GM21528 (cell line): Measurements from ENCODE around the gene TSPAN32.
"Not testable (repeated sequence)": the region's sequence is repeated elsewhere in the genome, so short reads cannot be mapped to it uniquely, and the experiment has no call there.

Source experiments
- ATAC-seq: cut with Tn5 transposase; IDR thresholded peaks from one replicate; pipeline ENCODE4 v1.9.1; 2021; ENCODE audit warnings: mild to moderate bottlenecking, moderate library complexity; ENCODE audit not compliant: unreplicated experiment, low FRiP score

Gene TSPAN32

GRCh38 chr11:2330696-2331095 lies 28.9 kb downstream of the TSPAN32 start:
- ATAC-seq, result no peak

DNA sequence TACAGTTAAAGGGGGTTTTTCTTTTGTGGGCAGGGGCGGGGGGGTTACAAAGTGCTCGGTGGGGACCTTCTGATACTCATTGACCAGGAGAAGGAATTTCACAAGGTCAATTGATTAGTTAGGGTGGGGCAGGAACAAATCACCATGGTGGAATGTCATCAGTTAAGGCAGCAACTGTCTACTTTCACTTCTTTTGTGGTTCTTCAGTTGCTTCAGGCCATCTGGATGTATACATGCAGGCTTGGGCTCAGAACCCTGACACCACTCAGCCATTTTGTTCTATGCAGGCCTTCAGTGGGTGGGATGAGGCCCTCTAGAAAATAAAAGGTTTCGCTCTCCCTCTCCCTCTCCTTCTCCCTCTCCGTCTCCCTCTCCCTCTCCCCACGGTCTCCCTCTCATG lies 29.6 kb downstream of the TSPAN32 start:
- no peak for ATAC-seq

GRCh38 chr11:2332569-2332968 lies 30.8 kb downstream of the TSPAN32 start:
- ATAC-seq, result not testable (repeated sequence)

- not testable (repeated sequence) for ATAC-seq
These were observed 31.8 kb downstream of the TSPAN32 start for GRCh38 chr11:2333486-2334205.

- not testable (repeated sequence) for ATAC-seq
These were observed 33.5 kb downstream of the TSPAN32 start for GRCh38 chr11:2335286-2335685.

- ATAC-seq, result not testable (repeated sequence)
These were observed 36.9 kb downstream of the TSPAN32 start for GRCh38 chr11:2338760-2339159.

GRCh38 chr11:2342557-2342956 lies 40.7 kb downstream of the TSPAN32 start:
- no peak for ATAC-seq

DNA sequence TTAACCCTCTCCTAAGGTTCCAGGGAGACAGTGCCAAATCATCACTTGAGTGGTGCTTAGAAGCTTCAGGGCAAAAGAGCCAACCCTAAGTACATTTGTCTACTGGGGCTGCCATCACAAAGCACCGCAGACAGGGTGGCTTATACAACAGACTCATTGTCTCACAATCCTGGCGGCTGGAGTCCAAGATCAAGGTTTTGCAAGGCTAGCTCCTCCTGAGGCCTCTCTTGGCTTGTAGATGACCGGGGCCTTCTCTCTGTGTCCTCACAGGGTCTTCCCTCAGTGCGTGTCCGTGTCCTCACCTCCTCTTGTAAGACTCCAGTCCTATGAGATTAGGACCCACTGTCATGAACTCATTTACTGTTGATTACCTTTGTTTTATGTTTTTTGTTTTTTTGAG lies 41.2 kb downstream of the TSPAN32 start:
- ATAC-seq, result no peak

- ATAC-seq, result no peak
These were observed 41.7 kb downstream of the TSPAN32 start for GRCh38 chr11:2343502-2343901.

- no peak for ATAC-seq
These were observed 43.2 kb downstream of the TSPAN32 start for GRCh38 chr11:2345050-2345449.

GRCh38 chr11:2346014-2346413 lies 44.2 kb downstream of the TSPAN32 start:
- ATAC-seq, result no peak

GRCh38 chr11:2346586-2347307 lies 44.9 kb downstream of the TSPAN32 start:
- no peak for ATAC-seq

GRCh38 chr11:2347308-2347830 lies 45.6 kb downstream of the TSPAN32 start:
- ATAC-seq, result no peak

DNA sequence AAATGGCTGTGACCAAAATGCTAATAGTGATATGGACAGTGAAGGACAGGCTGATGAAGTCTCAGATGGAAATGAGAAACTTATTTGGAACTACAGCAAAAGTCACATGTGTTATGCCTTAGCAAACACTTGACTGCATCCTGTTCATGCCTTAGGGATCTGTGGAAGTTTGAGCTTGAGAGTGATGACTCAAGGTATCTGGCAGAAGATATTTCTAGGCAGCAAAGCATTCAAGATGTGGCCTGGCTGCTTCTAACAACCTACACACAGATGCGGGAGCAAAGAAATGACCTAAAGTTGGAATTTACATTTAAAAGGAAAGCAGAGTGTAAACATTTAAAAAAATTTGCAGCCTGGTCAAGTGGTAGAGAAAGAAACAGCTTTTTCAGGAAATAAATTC lies 47.2 kb downstream of the TSPAN32 start:
- ATAC-seq, result no peak

GRCh38 chr11:2351701-2352100 lies 49.9 kb downstream of the TSPAN32 start:
- no peak for ATAC-seq

- ATAC-seq, result no peak
These were observed 50.6 kb downstream of the TSPAN32 start for GRCh38 chr11:2352420-2352819.

DNA sequence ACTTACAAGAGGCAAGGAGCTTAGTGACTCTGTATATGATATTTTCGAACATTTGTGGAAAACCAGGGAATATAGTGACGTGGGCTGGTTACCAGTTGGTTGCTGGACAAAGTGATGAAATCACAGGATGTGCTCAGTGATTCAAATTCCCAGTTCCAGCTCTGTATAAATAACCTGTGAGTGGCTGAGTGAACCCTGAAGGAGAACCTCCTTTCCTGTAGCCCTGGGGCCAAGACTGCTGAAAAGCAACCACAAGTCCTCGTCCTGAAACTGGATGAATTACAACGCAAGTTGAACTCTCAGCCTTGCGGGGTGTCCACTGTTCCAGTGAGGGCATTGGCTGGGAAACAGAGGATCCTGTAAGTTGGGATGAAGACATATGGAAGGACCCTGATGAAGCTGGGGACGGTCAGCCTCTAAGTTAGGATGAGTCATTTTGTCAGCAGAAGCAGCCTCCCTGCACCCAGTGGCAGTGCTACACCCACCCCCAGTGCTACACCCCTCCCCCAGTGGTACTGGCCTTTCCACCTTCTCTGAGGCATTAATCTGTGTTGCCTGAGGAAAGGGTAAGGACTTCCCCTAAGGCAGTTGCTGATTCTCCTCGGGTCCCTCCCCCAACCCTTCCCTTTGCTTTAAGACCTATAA lies 53.3 kb downstream of the TSPAN32 start:
- no peak for ATAC-seq

GRCh38 chr11:2357246-2357645 lies 55.4 kb downstream of the TSPAN32 start:
- no peak for ATAC-seq

GRCh38 chr11:2357651-2358050 lies 55.8 kb downstream of the TSPAN32 start:
- not testable (repeated sequence) for ATAC-seq

DNA sequence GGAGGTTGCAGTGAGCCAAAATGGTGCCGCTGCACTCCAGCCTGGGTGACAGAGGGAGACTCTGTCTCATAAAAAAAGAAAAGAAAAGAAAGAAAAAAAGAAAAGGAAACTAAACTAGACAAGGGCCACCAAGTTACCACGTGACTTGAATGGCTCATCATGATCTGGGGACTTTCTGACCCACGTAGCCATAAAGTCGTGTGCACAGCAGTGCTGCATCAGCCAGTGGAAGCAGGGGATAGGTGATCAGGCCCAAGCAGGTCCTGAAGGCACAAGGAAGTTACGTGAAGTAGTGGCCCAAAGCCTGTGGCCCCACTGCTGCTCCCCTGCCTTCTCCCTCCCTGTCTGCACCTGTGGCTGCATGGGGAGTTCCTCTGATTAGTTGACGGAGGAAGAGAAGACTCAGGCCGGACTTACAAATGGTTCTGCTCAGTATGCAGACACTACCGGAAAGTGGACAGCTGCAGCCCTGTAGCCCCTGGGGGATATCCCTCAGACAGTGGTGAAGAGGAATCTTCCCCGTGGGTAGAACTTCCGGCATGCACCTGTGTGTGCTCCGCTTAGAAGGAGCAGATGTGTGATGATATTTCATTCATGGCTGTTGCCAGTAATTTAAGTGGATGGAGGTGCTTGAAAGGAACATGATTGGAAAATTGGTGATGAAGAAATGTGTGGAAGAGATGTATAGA lies 57.1 kb downstream of the TSPAN32 start:
- no peak for ATAC-seq

- ATAC-seq, result no peak
These were observed 57.7 kb downstream of the TSPAN32 start for GRCh38 chr11:2359557-2359956.
